ENCODE data around the gene GLTPD2. TPM values are rescaled to one million over a fixed set of nuclear protein-coding genes. Genes with fewer than 3 reads are reported as not detected.
"Not testable (repeated sequence)": the region's sequence is repeated elsewhere in the genome, so short reads cannot be mapped to it uniquely, and the experiment has no call there.

The GLTPD2 gene
- total RNA-seq, 1 donor from 2014 or later: 28.0 TPM

DNA sequence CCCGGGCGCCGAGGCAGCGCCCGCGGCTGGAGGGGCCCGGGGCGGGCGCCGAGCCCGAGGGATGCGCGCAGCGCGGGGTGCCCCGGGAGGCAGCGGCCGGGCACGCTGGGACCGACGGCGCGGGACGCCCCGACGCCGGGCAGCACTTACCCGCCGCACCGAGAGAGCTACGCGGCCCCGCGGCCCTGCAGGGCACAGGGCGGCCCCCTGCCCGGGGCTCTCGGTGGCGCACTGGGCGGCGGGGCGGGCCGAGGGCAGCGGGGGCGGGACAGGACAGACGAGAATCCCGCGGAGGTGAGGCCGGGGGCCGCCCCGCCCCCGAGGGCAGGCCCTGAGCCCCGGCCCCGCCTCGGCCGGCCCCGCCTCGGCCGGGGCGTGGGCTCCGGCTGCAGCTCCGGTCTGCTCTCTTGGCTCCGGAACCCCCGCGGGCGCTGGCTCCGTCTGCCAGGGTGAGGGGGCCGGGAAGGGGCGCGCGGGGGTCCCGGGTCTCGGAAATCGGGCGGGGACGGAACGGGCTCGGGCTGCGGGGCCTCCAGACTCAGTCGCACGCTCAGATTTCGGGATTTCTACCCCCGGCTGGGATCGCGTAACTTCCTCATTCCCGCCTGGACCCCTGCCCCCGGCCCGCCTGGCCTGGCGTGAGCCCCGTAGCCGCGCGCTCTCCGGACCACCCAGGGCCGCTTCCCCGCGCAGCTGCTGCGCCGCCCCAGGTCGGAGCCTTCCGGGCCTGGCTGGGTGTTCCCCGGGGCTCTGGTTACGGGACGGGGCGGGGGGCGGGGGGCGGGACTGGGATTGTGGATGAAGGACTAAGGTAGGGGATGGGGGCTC, 18.2 kb downstream of the GLTPD2 start, which contains the start of gene PLD2:
Gene PLD2 (plus strand): TSS at position 376 of the 828 bp plus-strand sequence. CDS start 621 bp downstream, outside the sequence.
- ATAC-seq (peak; percentile 95), DNase-seq (ENCODE audit: low spot score) (peak; percentile 92)

DNA sequence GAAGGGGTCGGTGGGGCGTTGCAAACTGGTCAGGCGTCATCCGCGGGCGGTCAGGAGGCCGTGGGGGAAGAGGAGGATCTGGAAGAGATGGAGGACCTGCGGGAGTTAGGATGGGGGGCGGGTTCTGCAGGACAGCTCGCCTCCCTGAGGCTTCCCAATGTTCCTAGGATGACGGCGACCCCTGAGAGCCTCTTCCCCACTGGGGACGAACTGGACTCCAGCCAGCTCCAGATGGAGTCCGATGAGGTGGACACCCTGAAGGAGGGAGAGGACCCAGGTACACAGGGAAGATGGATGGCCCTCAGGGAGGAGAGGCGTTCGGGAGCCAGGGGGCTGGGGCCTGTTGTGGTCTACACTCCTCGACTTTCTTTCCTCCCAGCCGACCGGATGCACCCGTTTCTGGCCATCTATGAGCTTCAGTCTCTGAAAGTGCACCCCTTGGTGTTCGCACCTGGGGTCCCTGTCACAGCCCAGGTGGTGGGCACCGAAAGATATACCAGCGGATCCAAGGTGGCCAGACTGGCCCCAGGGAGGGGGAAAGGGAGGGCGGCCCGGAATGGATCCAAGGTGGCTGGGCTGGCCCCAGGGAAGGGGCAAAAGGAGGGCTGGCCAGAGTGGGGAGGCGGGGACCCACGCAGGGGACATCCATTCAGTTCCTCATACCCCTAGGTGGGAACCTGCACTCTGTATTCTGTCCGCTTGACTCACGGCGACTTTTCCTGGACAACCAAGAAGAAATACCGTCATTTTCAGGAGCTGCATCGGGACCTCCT, 19.0 kb downstream of the GLTPD2 start:
- ATAC-seq (peak; percentile 8), DNase-seq (ENCODE audit: low spot score) (no peak)

- peak; percentile 80 for ATAC-seq
- DNase-seq (ENCODE audit: low spot score): peak; percentile 89
Observed at GRCh38 chr17:4808378-4808767, 19.6 kb downstream of the GLTPD2 start.

GRCh38 chr17:4810696-4811290, 22.0 kb downstream of the GLTPD2 start:
- DNase-seq (ENCODE audit: low spot score) (no peak), ATAC-seq (no peak)

DNA sequence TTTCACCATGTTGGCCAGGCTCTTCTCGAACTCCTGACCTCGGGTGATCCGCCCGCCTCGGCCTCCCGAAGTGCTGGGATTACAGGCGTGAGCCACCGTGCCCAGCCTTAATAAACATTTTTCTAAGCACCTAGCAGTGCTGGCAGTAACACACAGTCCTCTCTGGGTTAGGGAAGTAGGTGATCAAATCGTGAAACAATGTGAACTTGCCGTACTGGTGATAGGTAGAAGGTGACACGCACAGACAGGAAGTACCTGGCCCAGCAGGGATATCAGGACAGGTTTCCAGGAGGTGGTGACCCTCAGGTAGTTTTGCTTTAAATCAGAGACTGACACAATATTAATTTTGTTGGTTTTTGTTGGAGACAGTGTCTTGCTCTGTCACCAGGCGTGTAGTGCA, 22.7 kb downstream of the GLTPD2 start:
- ATAC-seq: no peak
- DNase-seq (ENCODE audit: low spot score): no peak

- no peak for DNase-seq (ENCODE audit: low spot score)
- ATAC-seq: no peak
Observed at GRCh38 chr17:4812690-4813089, 23.9 kb downstream of the GLTPD2 start.

DNA sequence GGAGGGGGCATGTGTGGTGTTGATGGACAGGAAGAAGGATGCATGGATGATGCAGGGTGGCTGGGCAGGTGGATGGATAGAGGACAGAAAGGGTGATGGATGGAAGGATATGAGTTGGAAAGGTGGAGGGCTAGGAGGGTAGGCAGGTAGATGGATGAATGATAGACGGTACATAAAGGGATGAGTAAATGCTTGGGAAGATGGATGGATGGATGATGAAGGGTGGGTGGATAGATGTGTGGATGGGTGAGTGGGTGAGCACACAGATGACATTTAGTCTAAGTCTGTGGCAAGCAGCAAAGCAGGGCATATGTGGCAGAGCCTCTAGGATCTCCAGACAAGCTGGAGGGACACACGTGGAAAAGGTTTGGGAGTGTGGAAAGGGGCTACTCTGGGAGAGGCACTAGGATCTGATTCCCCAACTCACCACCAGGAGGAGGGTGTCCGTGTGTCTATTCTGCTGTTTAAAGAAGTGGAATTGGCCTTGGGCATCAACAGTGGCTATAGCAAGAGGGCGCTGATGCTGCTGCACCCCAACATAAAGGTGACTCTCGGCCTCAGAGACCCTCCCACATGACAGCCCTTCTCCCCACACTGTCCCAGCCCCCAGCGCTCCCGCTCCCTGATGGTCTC, 26.4 kb downstream of the GLTPD2 start:
- no peak for ATAC-seq
- no peak for DNase-seq (ENCODE audit: low spot score)

GRCh38 chr17:4816826-4817225, 28.1 kb downstream of the GLTPD2 start:
- ATAC-seq: no peak
- no peak for DNase-seq (ENCODE audit: low spot score)

DNA sequence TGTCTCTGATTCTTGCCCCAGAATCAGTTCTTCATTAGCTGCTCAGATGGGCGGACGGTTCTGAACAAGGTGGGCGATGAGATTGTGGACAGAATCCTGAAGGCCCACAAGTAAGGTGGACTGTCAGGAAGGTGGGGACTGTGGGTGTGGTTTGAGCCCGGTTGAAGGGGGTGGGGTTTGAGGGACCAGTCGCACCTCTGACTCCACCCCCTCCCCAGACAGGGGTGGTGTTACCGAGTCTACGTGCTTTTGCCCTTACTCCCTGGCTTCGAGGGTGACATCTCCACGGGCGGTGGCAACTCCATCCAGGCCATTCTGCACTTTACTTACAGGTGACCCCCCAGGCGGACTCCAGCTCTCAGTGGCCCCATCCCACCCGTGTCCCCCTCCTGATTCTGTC, 29.5 kb downstream of the GLTPD2 start:
- DNase-seq (ENCODE audit: low spot score) (no peak), ATAC-seq (no peak)

DNA sequence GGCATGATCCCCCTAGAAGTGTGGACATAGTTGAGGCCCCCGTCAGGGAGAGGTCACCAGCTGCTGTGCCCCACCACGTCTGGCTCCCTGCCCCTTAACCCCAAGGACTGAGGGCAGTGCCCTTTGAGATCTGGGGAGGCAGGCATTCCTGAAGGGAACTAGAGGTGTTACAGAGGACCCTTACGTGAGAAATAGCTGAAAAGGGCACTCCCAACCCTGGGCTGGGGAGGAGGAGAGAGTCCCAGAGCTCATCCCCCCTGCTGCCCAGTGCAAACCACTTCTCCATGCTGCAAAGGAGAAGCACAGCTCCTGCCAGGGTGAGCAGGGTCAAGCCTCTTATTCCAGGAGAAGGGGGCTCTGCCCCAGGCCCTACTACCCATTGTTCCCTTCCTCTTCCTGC, 34.1 kb downstream of the GLTPD2 start:
- DNase-seq (ENCODE audit: low spot score): no peak

GRCh38 chr17:4823373-4824089, 34.8 kb downstream of the GLTPD2 start:
- no peak for ATAC-seq
- DNase-seq (ENCODE audit: low spot score): no peak

More for the DNA sequence above, 34.1 kb downstream of the GLTPD2 start:
- no peak for ATAC-seq

GRCh38 chr17:4827399-4827798, 38.6 kb downstream of the GLTPD2 start:
- ATAC-seq: no peak

DNA sequence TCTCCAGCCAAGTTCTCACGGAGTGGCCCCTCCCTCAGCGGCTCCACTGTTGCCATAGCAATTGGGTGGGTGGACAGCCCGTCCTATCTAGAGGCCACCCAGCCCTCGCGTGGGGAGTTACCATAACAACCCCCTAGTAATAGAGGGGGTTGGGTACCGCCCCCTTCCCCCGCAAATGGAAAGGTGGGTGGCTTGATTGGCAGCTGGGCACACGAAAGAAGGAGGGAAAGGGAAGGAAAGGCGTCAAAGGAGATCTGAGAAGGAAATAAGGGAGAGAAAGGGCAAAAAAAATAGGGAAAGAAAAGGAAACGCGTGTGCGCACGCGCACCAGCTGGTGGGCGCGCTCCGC, 44.0 kb downstream of the GLTPD2 start:
- DNase-seq (ENCODE audit: low spot score); ATAC-seq: not testable (repeated sequence)

More at GRCh38 chr17:4827399-4827798, 38.6 kb downstream of the GLTPD2 start:
- no peak for DNase-seq (ENCODE audit: low spot score)

DNA sequence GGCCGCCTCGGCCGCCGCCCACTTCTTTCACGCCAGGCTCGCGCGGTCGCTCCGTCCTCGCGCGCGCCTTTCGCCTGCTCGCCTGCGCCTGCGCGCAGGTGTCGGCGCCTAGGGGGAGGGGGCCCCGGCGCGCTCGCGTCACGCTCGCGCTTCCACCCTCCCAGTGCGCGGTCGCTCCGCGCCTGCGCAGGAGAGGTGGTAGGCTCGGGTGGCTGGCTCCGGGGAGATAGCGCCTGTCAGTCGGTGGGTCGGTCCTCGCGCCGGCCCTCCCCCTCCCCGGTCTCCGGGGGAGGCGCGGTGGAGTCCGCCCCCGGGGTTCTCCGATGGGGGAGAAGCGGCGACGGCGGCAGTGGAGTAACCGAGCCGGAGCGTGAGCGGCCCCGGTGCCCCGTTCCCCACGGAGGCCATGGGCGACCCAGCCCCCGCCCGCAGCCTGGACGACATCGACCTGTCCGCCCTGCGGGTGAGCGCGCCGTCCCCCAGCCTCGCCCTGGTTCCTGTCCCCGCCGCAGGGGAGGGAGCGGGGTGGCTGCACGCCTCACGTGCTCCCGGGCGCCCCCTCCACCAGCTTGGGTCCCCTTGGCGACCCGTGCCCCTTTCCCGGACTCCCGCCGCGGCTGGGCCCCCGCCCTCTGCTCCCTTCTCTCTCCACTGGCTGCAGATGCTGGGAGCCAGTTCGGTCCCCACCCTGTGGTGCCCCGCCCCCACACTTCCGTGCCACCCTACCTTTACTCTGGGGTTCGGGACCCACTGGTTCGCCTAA, 44.6 kb downstream of the GLTPD2 start, which contains the start of gene MINK1:
Gene MINK1 (plus strand): TSS at position 163 of the 763 bp plus-strand sequence. CDS start 244 bp downstream, at position 407.
- peak; percentile 93 for ATAC-seq
- peak; percentile 93 for DNase-seq (ENCODE audit: low spot score)

- ATAC-seq: peak; percentile 4
Observed at GRCh38 chr17:4833941-4834680, 45.3 kb downstream of the GLTPD2 start.

DNA sequence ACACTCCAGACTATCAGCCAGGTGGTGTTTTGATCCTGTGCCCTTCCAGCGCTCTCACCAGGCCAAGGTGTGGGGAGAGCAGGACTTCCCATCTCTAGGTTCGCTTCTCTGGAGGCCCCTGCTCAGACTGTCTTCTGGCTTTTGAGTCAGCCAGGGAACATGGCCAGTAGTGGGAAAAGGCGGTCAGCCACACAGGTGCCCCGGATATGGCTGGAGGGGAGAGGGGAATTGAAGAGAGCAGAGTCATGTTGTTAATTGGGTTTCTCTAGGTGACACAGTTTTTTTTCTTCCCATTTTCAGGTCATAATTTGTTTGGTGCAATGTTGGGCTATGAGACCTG, 45.9 kb downstream of the GLTPD2 start:
- DNase-seq (ENCODE audit: low spot score): no peak
- ATAC-seq: no peak

More at GRCh38 chr17:4833941-4834680, 45.3 kb downstream of the GLTPD2 start:
- no peak for DNase-seq (ENCODE audit: low spot score)

DNA sequence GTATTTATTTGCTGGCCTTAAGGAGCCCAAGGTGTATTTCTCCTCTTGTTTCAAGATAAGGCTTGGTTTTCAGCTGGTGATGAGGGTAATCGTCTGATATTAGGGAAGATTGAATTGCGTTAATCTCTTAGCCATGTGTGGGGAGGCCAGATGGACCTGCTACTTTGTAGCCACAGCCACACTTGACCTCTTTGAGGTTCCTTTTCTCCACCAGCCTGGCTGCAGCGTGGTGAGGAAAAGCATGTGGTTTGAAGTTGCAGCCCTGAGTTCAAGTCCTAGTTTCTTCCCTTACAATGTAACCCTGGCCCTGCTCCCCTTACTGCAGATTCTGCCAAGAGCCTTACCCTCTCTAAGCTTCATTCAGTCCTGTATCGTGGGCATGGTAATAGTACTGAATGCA, 47.5 kb downstream of the GLTPD2 start:
- no peak for DNase-seq (ENCODE audit: low spot score)
- ATAC-seq: no peak

GRCh38 chr17:4837471-4838308, 48.9 kb downstream of the GLTPD2 start:
- DNase-seq (ENCODE audit: low spot score) (no peak), ATAC-seq (no peak)
